ENCODE results near the gene SLC29A3.
"Not testable (repeated sequence)": the region's sequence is repeated elsewhere in the genome, so short reads cannot be mapped to it uniquely, and the experiment has no call there.

Gene SLC29A3

DNA sequence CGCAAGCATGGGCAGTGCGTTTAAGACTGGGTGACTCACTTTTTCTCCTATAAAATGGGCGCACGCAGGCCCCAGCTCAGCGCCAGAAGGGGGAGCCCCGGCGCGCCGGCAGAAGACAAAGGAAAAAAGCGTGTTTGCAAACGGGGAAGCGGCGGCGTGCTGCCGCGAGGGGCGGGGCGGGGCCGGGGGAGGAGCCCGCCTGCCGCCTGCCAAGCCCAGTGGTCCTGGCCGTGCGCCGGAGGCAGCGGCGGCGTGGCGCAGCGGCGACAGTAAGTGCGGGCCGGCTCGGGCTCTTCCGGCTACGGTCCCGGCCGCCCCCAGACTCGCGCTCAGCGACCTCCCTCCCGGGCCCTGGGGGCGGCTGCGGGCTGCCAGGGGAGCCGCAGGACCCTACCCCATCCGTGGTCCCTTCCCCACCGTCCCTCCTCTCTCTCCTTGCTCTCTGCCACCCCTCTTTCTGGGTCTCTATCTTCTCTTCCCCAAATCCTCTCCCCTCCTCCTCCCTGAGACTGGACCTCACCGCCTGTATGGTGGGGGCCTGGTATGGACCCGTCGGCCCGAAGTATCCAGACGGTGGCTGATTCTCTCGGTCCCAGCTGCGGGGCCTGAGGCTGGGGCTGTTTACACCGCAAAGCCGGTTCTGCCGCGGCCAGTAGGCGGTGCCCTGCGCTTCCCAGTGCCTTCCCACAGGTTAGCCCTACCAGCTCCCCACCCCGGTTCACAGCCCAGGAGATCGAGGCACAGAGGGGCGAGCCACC lies at the start of gene SLC29A3:
TSS of gene SLC29A3 (plus strand) at position 218 of the 758 bp plus-strand sequence. CDS start at position 269, 51 bp downstream.
- DNase-seq (ENCODE audit: extremely low read depth in 1 of 2, low read depth in 1 of 2) = peak; percentile 73 to 75

DNA sequence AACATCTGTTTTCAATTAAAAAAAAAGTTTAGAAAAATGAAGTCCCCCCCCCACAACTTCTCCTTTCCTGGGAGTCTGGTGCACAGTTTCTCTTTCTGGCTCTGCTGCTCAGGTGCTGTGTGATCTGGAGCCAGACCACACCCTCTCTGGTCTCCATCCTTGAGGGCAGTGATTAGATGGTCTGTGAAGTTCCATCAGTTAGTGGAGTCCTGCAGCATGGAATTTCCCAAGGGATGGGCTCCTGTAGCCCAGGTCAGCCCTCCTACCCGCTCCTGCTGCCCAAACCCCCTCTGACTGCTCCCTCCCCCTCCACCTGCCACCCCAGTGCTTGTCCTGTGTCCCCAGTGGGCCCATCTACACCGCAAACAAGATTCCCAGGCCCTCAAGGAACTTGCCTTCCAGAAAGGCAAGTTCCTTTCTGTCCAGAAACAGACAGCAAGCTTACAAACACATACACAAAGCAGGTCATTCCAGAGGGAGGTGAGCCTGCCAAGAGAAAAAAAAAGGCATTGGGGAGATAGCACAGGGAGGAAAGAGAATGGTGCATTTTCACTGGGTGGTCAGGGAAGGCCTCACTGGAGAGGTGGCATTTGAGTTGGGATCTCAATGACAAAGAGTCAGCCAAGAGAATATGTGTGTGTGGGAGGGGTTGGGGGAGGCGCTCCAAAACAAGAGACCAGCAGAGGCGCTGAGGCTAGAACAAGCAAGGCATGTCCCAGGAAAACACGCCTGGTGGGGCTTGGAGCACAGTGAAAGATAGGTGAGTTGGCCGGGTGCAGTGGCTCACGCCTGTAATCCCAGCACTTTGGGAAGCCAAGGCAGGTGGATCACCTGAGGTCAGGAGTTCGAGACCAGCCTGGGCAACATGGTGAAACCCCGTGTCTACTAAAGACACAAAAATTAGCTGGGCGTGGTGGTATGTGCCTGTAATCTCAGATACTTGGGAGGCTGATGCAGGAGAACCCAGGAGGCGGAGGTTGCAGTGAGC lies 49.5 kb upstream of the SLC29A3 start:
- DNase-seq (ENCODE audit: extremely low read depth in 1 of 2, low read depth in 1 of 2) = no peak

DNA sequence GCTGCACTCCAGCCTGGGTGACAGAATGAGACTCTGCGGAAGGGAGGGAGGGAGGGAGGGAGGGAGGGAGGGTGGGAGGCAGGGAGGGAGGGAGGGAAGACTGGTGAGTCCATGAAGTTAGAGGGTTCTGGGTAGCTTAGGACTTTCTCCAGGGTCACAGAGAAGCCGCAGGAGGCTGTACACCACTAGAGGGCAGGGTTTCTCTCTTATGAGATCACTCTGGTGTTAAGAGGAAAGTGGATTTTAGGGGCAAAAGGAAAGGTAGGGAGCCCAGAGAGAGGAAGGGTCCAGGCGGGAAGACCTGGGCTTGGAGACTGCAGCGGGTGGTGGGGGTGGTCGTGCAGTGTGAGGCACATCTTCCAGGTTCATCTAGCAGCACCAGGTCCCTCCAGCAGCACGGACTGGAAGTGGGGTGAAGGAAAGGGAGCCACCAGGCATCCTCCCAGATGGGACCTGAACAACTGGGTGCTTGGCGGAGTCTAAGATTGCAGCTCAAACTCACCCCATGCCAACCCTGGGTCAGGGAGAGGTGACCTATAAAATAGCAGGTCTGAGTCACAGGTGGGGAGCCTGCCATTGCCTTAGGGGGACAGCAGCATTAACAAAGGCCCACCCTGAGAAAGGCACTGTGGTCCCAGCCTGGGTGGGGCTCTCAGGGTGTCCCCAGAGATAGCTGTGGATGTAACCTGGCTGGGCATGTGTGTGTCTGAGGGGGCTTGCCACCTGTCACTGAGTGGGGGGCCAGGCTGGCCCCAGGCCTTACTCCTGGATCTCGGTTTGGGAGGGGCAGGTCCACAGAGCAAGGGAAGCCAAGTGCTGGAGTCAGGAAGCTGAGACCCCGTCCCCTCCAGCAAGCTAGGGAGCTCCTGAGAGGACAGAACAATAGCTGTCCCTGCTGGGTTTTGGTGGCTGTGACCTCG lies 48.5 kb upstream of the SLC29A3 start:
- DNase-seq (ENCODE audit: extremely low read depth in 1 of 2, low read depth in 1 of 2) = peak in 1 of 2 donors; percentile 14

DNA sequence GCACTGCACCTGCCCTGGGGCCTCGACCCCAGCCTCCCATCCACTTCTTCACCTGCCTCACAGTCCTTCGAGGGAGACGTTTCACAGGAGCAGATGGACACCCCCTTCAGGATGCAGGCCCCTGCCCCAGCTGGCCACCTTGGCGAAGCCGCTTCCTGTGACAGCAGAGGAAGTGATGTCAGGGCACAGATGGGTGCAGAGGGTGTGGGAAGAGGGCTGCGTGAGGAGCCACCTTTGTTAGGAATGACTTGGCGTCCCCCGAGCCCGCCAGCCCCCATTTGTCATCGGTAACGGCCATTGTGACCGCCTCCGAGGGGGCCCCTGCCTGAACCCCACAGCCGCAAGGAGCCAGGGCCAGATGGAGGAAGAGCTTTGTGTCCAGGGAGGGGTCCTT lies 47.4 kb upstream of the SLC29A3 start:
- DNase-seq (ENCODE audit: extremely low read depth in 1 of 2, low read depth in 1 of 2) = no peak

DNA sequence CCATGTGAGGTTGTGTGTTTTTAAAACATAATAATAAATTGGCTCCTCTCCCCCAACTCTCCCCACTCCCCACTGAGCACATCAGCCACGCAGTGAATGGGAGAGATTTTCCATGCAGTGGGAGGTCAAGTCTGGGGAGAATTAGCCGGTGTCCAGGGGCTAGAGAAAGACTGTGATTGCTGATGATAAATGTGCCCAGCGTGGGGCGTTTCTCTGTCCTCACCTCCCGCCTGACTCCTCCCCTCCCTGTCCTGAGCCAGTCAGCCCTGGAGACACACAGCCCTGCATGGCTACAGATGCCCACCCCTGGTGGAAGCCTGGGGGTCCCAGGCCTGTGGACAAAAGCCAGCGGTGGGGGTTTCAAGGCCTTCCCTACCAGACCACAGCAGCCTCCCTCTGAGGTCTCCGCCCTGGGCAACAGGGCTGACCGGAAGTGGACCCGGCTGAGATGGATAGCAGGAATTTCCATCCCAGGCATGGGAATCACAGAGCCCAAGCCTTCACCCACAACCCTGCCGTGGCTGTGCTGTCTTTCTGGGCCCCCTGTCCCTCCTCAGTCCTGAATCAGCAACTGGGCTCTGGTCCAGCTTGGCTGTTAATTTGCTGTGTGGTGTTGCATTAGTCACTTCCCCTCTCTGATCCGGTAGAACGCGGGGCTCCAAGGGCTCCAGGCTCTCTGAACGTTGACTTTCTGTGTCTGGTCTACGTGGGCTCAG lies 46.8 kb upstream of the SLC29A3 start:
- no peak for DNase-seq (ENCODE audit: extremely low read depth in 1 of 2, low read depth in 1 of 2)

DNA sequence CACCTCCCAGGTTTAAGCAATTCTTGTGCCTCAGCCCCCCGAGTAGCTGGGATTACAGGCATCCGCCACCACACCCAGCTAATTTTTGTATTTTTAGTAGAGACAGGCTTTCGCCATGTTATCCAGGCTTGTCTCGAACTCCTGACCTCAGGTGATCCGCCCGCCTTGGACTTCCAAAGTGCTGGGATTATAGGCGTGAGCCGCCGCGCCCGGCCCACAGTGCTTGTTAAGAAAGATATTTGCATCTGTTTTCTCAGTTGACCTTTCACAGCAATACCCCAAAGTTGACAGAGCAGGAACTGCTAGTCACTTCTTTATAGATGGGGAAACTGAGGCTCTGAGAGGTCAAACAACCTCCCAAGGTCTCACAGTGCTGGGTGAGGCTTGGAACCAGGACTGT lies 46.1 kb upstream of the SLC29A3 start:
- DNase-seq (ENCODE audit: extremely low read depth in 1 of 2, low read depth in 1 of 2) = not testable (repeated sequence)

DNA sequence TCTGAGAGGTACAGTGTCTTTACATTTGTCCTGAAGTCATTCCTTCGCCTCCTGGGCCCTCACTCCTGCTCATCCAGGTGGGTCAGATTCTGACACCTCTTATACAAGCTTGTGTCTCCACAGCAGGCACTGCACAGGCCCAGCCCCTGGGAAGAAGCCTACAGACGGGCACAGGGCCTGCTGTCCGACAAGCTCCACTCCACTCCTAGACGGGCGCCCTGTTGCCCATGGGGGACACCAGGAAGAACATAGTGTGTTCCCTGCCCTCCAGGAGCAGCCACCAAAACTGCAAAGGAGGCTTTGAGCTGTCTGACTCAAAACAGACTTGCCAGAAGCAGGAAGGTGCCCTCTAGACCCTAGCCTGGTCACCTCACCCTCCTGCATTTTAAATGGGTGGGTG lies 45.6 kb upstream of the SLC29A3 start:
- no peak for DNase-seq (ENCODE audit: extremely low read depth in 1 of 2, low read depth in 1 of 2)

DNA sequence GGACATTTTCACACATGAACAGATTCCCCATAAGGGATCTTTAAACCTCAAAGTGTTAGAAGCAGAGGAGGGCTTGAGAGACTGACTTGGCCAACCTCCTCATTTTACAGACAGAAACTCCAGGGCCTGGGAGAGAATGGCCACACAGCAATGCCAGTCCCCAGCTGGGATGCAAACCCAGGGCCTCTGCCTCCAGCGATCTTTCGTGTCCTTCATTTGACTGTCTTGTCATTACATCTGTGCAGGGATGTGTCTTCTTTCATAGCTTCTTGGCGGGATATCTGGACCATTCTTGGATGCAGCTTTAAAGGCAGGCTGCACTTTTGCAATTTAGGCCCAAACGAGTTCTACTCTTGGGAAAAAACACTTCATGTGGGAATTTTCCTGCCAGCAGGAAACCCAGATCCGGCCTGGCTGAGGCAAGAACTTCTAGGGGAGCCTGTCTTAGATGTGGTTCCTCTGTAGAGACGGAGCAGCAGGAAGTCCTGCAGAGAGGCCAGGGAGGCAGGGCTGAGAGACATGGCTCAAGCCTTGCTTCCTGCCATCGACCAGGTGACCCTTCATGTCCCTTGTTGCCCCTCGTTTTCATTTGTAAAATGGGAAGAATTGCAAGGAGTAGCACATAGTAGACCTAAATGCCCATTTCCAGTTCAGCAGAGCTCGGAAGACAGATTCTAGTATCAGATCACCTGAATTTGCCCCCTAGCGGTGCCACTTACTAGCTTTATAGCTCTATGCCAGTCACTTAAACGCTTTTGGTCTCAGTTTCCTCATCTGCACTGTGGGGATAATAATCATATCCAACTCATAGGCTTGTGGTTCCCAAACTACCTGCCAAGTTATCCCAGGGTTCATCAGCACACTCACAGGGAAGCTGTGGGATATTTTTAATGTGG lies 43.9 kb upstream of the SLC29A3 start:
- no peak for DNase-seq (ENCODE audit: extremely low read depth in 1 of 2, low read depth in 1 of 2)

DNA sequence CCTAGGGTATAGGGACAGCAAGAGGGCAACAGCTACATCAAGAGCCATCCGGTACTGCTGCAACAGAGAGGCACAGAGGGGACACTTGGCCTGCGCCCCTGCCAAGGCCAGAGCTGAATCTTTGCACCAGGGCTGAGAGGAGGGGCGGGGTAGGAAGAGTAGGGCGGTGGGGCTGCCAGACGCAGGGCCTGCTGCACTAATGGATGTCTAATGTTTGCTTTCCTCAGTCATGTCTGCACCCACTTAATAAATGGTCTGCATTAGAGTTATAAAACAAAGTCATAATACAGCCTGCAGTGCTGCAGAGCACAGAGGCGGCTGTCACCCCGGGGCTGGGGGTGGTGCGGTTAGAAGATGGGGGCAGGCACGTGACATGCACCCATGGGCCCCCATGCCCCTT lies 42.2 kb upstream of the SLC29A3 start:
- DNase-seq (ENCODE audit: extremely low read depth in 1 of 2, low read depth in 1 of 2) = no peak

DNA sequence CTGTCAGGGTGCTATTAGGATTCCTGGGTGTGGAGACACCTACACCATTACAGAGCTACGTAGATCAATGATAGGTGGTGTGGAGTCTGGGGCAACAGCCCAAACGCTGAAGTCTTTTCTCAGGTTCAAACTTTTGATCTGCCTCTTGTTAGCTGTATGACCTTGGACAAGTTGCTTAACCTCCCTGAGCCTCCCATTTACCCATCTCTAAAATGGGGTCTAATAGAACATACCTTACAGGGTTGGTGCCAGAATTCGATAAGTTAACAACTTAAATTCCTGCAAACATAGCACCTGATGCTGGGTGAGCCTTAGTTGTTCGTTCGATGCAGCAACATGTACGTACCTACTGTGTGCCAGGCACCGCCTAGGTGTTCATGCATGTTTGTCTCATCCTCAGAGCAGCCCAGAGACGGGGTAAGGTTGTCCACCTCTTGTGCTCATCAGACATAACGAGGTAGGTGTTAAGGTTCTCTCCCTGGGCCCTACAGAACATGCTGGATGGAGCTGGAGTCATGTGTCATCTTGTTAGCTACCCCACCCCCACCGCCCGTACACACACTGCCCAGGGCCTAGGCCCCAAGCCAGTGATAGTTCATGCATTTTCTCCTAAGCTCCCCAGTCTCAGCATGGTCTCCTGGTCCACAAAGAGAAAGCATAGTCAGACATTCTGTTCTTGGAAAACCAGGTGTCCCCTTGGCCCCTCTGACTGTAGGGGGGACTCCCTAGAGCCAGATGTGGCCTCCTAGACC lies 41.0 kb upstream of the SLC29A3 start:
- DNase-seq (ENCODE audit: extremely low read depth in 1 of 2, low read depth in 1 of 2) = no peak

DNA sequence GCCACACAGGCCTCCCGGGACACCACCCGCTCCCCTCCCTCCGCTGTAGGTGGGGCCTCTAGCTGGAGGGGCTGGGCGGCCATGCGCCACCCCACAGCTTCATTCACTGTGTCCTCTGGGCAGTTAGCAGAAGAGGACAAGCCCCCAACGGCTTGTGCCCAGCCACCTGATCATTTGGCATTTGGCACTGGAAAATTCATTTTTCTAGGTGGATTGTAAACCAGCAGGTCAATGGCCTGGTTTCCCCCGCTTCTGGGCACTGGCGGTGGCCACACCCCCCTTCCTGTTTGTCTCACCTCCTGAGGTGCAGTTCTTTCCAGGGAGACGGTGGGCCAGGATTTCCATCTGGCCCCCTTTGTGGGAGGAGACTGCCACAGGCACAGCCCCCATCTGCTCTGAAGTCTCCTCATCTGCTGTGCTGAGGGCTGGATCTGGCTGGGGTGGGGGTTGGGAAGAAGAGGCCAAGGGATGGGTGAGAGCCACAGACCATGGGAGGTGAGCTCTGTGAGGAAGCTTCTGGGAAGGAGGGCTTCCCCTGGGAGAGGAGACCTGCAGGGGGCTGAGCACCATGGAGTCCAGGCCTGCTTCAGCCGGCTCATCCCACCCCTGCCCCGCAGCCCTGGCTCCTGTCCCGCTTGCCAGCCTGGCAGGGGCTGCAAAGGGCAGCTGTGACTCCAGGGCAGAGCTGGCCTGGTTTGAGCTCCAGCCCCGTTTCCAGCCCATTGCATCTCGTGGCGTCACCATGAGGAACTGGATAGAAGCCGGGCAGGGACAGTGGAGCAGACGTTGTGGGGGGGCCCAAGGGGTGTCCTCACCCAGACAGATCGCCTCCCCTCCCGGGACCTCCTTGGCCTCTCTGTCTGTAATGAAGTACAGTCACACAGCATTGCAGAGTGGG lies 40.1 kb upstream of the SLC29A3 start:
- DNase-seq (ENCODE audit: extremely low read depth in 1 of 2, low read depth in 1 of 2) = no peak

DNA sequence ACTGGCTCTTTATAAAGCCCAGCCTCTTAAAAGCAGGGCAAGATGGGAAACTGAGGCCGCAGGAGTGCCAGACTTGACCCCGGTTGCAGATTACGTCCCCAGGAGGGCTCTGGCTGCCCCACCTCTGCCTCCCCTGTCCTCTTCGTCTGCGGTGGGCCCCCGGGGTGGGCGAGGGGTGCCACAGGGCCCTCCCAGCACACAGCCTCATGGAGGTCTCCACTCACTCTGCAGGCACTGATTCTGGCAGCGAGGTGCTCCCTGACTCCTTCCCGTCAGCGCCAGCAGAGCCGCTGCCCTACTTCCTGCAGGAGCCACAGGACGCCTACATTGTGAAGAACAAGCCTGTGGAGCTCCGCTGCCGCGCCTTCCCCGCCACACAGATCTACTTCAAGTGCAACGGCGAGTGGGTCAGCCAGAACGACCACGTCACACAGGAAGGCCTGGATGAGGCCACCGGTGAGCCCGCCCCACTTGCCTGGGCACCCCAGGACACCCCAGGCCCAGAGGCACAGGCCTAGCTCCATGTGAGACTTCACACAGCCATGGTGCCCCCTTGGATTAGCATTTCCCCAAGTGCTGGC lies 39.4 kb upstream of the SLC29A3 start:
- no peak for DNase-seq (ENCODE audit: extremely low read depth in 1 of 2, low read depth in 1 of 2)

DNA sequence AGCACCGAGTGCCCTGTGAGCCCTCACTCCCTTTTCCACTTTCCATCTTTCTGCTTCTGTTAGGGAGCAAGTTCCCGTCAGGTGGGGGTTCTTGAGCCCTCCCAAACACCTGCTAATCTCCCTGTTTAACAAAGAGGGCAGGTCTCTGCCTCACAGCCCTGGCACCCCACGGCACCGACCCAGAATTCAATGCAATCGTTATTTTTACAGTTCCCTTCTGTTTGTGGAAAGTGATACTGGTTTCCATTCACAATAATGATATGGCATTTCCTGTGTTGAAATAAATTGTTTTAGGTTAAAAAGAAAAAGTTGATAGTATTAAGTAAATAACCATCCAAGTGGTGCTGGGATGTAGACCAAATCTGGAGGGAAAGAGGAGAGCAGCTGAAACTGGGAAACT lies 38.8 kb upstream of the SLC29A3 start:
- DNase-seq (ENCODE audit: extremely low read depth in 1 of 2, low read depth in 1 of 2) = no peak

DNA sequence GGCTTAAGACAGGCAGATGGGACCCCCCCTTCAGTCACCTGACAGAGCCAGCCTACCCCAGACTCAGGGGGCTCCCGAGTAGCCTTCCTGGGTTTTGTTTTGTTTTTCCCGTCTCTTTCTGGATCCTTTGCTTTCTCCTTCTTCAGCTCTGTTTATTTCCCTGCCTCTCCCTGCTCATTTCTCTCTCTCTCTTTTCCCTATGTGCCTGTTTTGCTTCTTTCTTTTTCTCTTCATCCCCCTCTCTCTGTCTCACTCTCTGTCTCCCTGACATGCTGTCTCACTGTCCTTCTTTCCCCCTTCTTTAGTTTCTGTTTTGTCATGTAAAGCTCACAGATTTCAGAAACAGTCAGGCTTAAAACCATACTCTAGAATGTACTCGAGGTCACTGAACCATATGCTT lies 38.2 kb upstream of the SLC29A3 start:
- no peak for DNase-seq (ENCODE audit: extremely low read depth in 1 of 2, low read depth in 1 of 2)

DNA sequence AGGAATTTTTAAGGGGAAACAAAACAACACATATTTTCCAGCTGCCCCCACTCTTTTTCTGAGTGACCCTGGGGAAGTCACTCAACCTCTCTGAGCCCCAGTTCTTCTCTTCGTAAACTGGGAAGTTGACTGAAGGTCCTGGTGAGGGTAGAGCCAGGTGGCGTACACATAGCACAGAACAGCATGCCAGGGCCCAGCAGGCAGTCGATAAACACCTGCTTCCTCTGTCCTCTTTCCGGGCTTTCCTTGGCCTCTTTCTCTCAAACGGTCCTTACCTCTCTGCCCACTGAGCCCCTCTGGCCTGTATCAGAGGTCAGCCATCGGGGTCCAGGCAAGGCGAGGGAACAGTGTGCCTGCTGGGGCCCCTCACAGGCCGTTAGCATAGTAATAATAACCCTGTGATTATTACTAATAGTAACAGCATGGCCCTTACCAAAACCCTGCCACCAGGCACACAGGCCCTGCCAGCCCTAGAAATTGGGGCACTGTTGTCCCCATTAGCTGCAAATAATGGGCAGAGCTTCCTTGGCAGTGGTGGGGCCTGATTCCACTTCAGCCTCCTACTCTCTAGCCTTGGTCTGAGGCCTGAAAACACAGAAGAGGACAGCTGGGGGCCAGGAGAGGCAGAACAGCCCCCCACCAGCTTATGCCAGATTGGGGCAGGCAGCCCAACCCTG lies 37.3 kb upstream of the SLC29A3 start:
- DNase-seq (ENCODE audit: extremely low read depth in 1 of 2, low read depth in 1 of 2) = no peak

DNA sequence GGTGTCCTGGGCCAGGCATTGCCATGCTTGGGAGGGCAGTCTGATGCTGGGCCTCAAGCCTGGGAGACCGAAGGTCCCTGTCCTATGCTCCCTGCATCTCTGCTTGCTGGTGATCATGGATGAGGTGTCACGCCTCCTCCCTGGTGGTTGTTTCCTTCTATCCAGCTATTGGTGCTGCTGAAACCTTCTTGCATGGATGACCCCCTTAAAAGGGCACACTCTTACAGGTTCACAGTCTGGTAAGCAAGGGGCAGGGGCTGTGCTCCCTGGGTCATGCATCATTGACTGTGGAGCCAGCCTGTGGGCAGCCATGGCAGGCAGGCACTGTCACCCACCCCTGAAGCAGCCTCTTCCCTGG lies 36.8 kb upstream of the SLC29A3 start:
- DNase-seq (ENCODE audit: extremely low read depth in 1 of 2, low read depth in 1 of 2) = no peak

DNA sequence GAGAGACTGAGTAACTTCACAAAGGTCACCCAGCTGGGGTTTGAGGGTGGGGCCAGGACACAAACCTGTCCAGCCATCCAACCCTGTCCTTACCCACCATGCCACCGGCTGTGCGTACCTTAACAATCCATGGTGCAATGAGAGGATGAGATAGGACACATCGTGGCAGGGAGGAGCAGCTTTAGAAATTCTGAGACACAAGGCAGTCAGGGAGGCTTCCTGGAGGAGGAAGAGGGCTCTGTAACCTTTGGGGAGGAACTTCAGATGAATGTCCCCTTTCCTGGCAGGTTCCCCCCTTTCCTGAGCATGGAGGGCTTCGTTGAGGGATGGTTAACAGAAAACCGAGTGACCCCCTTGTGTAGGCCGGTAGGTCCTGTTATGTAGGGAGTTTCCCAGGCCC lies 35.6 kb upstream of the SLC29A3 start:
- no peak for DNase-seq (ENCODE audit: extremely low read depth in 1 of 2, low read depth in 1 of 2)

Measured in stimulated activated CD8-positive, alpha-beta memory T cell treated with anti-CD3 and anti-CD28 coated beads, Interleukin-7, amount 100 ng/mL, for 48 hours (primary cell).